ENCODE measurements around the gene URB1.

URB1 gene

DNA sequence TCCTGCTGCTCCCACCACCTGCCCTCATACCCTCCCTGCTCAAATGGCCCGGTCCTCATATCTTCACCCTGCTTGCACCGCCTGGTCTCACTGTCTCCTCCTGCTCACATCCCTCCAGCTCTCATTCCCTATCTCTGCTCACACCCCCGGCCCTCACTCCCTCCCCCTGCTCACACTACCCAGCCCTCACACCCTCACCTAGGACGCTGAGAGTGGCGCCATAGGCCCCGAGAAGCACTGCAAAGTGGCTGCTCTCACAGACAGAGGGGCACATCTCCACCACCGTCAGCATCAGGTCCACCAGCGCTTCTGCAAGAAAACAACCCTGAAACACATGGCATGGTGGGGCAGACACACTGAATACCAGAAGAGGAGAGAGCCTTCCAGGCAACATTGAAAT is 55.6 kb downstream of the URB1 start:
- DNase-seq = no peak

- no peak for DNase-seq
These were observed 56.1 kb downstream of the URB1 start for GRCh38 chr21:32336711-32337110.

DNA sequence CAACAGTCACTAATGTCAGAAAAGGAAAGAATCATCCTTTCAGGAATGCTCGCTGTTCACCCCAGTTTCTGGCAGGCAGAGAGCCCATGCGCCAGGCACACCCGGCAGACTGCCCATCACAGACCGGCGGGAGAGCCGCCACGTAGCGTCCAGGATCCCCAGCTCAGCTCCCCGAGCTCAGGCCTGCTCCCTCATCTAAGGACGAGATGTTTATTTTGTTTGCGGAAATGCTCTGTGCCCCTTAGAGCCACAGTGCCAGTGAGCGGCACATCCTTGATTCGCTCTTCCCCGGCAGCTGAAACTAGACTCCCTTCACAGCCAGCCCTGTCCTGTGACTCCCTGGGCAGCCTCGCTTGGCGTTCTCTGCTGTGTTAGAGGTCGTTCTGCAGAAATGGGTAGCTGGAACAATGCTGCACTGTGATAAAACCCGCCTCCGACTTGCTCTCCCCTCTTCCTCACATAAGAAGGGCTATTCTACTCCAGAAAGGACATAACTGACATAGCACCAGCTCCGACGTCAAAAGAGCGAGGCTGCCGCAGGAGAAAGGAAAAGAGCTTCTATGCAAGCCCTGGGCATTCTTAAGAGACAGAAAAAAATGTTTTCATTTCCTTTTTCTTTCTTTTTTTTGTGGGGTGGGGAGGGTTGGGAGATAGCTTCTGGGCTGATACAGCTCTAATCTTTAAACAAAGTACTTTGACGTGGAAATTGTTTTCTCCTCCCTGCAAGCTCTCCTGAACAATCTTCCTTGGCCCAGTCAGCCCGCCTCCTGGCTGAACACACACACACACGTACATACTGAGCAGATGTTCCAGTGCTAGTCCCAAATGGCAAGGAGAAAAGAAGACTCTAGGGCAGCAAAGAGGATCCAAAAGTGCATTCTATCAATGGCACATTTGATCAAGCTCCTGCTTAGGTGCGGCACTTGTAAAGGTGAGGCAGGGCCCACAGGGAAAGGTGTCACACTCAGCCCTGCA is 56.9 kb downstream of the URB1 start:
- DNase-seq = no peak

DNA sequence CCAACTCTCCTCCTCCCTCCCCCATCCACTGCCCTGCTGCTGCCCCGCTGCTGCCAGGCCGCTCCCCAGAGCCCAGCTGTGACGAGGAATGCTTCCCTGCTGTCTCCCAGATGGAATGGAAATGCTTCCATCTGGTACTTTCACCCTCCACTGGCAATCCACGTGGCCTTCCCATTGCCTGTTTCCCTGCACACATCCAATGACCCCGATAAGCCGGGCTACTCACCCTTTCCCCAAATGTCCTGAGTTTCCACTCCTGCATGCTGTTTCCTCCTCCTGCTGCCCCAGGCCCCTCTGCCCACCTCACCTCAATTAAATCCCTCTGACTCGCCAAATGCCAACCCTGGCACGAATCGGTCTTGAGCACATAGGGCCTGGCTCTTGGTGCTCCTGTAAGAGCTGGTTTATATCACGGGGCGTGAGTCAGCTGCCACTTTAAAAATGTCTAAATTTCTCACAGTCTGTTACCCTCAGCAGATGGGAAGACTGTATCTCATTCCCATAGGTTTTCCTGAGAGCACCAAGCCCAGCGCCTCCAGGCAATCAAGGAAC is 57.8 kb downstream of the URB1 start:
- DNase-seq = no peak

DNA sequence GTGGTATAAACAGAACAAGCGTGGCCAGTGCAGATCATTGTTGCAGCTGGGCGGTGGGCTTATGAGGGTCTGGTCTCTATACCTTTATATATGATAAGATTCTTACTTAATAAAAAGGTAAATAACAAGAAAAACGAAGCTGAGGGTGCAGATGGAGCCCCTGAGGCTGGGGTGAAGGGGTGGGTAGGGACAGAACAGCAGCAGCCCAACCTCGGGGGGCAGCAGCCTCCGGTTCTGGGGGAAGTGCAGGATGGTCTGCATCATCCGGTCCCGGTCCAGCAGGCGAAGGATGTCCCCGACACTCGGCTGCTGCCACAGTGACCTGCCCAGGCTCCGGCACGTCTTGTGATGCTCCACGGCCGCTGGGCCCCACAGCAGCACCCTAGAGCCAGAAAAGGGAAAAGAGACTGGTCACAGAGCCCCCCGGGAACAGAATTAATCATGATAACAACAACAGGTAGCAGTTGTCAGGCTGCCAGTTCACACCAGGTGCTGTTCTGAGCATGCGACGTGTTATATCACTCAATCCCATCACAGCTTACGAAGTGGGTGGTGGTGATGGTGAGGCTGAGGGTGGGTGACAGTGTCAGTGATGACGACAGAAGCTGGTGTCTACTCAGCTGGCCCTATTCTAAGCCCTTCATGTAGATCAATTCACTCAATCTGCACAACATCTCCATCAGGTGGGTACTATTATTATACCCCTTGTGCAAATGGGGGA is 58.7 kb downstream of the URB1 start:
- DNase-seq = no peak

DNA sequence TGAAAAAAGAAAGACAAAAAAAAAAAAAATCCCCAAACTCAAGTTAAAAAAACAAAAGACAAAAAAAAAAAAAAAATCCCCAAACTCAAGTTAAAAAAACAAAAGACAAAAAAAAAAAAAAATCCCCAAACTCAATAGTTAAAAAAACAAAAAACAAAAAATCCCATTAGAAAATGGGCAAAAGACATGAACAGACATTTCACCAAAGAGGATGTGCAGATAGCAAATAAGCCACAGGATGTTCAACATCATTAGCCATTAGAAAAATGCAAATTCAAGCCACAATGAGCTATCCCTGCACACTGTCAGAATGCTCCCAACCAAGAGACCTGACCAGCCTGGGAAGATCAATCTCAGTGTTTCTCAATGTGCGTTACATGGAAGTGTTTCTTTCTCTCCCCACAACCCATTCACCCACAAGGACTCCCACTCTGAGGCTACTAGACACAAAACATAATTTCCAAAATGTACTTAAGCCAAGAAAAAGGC is 60.3 kb downstream of the URB1 start:
- no peak for DNase-seq

DNA sequence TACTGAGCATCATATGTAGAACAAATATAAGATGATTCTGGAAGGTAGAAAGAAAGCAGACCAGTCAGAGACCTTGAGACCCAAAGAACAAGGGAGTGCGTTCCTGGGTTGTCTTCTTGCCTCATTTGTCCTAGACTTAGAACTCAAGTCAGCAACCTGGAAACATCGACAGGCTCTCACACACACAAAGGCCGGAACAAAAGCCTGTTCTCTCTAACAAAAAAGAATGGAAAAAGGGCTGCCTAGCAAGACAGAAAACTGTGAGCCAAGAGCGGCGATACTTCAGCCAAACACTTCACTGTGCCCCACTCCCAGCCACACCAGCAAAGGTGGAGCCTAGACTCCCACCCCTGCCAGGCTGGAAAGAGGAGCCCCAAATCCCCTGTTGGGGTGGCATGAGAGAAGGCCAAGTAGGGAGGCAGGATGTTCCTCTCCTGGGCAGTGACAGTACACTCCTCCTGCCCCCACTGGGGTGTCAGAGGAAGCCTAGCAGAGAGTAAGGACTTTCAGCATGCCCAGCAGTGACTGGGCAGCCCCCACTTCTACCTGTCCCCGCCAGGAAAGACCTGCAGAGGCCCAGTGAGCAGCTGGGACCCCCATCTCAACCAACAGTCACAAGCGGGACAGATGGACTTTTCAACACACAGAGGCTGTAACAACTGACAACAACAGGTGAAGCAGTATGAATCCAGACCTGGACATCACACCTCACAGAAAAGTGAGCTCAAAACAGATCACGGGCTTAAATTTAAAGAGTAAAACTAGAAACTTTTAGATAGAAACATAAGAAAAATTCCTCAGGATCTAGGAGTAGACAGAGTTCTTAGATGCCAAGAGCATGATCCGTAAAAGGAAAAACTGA is 61.1 kb downstream of the URB1 start:
- no peak for DNase-seq

DNA sequence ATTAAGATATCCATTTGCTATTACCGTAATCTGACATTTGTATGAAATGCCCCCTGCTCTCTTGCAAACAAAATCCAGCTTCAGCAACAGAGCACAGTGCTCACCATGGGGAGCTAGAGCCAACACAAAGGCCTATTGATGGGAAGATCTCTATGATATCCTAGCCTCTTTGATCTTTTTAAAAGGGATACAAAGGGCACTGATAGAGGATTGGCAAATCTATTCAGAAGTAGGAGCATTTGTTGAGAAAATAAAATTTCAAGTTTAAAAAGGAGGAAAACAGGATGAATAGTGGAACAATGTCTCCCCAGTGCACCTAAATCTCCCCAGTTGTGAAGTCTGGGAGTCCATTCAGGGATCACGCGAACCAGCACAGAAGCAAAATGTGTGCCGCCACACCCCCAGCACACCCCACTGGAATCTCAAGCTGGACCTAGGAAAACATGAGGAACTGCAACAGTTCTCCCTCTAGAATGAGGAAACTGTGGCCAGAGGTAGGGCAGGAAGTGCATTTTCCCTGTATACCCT is 62.0 kb downstream of the URB1 start:
- DNase-seq = no peak

GRCh38 chr21:32329776-32330175 is 63.0 kb downstream of the URB1 start:
- DNase-seq = no peak

GRCh38 chr21:32329331-32329730 is 63.5 kb downstream of the URB1 start:
- no peak for DNase-seq

- no peak for DNase-seq
These were observed 64.2 kb downstream of the URB1 start for GRCh38 chr21:32328595-32328994.

- no peak for DNase-seq
These were observed 67.1 kb downstream of the URB1 start for GRCh38 chr21:32325706-32326105.

DNA sequence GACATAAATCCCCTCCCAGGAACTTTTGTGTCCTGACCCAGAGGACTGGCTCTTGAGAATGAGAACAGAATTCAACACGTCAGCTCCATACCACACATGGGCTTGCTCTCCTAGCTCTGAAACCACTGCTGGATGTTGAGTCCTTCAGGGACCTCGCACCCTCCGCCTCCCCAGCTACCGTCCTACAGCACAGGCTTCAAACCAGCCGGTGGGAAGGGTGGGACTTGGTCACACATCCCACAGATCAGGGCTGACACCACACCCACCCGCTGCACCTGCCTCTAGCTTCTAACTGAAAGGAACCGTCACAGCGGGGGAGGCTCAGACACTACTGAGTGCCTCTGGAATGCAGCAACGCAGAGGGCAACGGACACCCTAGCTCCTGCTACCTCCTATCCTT is 70.1 kb downstream of the URB1 start:
- DNase-seq = no peak

DNA sequence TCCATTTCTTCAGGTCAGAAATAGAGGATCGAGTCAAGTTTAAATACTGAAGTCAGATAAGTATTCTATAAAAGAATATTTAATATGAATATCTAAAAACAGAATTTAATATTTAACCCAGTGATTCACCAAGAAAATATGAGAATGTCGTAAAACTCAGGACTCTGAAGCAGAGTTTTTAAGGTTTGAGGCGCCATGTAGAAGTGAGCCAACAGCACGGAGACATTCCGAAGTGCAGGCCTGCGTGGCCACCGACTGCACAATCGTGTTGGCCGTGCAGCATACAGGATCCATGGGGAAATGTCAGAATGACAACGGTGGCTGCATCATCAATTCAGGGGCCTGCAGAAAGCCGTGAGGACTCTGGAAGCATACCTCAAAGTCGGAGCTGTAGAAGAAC is 70.7 kb downstream of the URB1 start:
- DNase-seq = no peak

DNA sequence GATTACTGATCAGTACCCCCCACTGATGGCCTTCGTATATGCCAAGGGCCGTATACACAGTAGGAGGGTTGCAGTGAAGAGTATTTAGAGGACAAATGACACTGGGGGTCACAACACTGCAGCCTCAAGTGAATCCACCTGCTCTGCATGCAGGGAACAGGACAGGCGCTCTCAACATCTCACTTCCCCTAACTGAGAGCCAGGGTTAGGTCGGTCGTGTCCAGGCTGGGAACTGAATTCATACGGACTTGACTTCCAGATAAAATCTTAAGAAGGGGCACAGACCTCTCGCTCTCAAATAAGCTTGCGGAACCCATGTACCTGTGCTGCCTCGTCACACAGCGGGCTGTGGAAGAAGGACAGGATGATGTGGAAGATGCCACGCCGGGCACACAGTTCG is 71.3 kb downstream of the URB1 start:
- DNase-seq = no peak

DNA sequence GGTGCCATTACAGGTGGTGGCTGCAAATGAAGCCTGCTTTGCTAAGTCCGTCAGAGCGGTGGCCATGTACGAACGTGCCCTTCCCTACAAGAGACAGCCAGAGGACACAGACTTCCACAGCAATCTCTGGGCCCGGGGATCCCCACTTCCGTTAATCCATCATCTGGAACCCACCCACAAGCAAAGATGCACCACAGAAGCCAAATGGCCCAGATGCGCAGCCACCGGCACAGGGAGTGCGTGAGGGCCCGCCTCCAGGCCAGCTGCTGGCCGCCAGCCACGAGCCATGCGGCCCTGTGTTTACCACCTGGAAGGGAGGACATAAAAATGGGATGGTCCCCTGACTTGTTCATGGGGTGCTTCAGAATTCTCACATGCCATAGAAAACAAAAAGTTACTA is 72.1 kb downstream of the URB1 start:
- DNase-seq = no peak

DNA sequence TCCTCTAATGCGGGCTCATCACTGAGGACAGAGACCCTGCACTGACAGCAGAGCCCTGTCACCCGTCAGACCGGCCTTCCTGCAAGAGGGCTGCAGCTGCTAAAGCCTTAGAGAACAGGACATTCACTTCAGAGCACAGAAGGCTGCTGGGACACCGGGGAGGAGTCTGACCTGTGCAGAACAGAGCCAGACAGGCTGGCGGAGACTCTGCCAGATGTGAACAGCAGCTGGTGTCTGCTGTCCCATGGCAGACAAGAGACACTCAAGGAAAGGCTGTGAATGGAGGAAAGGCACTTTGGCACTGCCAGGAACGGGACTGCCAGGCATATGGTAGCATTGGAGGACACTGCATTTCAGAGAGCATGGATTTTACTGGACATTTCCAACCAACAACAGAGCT is 72.8 kb downstream of the URB1 start:
- DNase-seq = no peak

DNA sequence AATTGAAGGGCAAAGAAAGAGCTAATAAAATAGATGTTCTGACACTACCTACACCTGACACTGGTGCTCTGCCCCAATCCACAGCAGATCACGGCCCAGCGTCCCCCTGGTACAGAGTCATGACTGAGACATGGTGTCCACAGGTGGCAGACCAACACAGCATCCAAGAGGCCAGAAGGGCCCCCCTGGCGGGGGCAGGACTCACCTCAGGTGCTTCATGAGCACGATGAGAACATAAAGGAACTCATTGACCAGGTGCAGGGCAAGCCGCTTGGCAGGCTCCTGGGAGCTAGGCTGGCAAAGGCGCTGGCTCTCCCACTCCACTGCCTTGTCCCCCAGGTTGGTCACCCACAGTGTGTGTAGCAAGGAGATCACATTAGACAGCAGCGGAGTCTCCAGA is 73.8 kb downstream of the URB1 start:
- DNase-seq = no peak

DNA sequence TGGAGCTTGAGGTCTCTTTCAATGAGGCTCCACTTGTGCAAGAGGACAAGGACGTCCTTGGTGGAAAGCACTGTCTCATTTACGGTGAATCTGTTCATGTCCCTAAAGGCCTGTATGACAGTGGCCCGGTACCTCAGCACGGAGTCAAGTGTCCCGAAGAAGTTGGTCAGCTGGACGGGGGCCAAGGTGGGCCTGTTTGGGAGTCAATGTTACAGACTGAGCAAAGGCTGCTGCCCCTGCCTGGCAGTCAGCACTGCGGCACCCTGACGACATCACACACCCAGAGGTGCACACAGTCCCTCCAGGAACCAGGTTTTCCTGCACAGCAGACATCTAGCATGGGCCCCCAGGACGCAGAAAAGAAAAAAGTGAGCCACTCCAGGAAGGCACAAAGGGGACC is 75.1 kb downstream of the URB1 start:
- no peak for DNase-seq

GRCh38 chr21:32316361-32317215 is 76.2 kb downstream of the URB1 start:
- no peak for DNase-seq

GRCh38 chr21:32315511-32316281 is 77.1 kb downstream of the URB1 start:
- DNase-seq = no peak

All from NK-92 treated with Interleukin-12 subunit alpha and Interleukin-12 subunit beta, amount 100 ng/mL, for 24 hours (cell line).